Measurements from ENCODE around the gene TBATA.

TBATA gene

DNA sequence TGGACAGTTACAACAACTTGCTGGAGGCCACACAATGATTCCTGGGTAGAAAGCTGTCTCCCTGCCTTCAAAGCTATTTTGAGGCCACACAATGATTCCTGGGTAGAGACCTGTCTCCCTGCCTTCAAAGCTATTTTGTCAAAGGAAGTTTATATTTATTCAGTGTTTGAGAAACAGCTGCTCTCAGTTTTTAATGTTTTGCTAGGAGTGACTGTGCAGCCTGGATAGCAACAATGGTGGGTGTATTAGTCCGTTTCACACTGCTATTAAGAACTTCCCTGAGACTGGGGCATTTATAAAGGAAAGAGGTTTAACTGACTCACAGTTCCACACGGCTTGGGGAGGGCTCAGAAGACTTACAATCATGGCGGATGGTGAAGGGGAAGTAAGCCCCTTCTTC is 26.7 kb upstream of the TBATA start:
- Histone ChIP-seq H3K9ac (ENCODE audit: low read length) (no peak overlapping the region), H4K91ac (ENCODE audit: low read depth, low read length) (no peak overlapping the region), H2BK120ac (ENCODE audit: insufficient read depth, low read length, poor library complexity) (no peak overlapping the region), H3K18ac (ENCODE audit: low read length) (no peak overlapping the region), H3K23ac (ENCODE audit: low read length) (no peak overlapping the region), H3K36me3 (ENCODE audit: control insufficient read depth in 1 of 2, insufficient read depth in 2 of 2, low read length in 2 of 2) (no peaks in the 10 kb centered on the region), H2AFZ (ENCODE audit: insufficient read depth, low read length, poor library complexity) (no peak overlapping the region), H4K8ac (ENCODE audit: low read depth, low read length) (no peak overlapping the region), H3K4me2 (ENCODE audit: low read length) (no peak overlapping the region), H3K4me1 (ENCODE audit: control insufficient read depth in 1 of 2, insufficient read depth in 2 of 2, low read length in 2 of 2) (peaks cover 5 to 10% of the 10 kb centered on the region in 2 experiments), H3K4ac (ENCODE audit: low read depth, low read length) (no peak overlapping the region), H3K4me3 (ENCODE audit: low read depth, low read length) (no peak overlapping the region), H2BK12ac (ENCODE audit: low read length) (no peak overlapping the region), H3K27ac (ENCODE audit: low read depth, low read length) (no peak overlapping the region), H2AK5ac (ENCODE audit: low read length) (no peak overlapping the region), H3K14ac (ENCODE audit: low read length) (no peak overlapping the region), H2BK5ac (ENCODE audit: low read depth, low read length, poor library complexity) (no peak overlapping the region), H3K27me3 (ENCODE audit: insufficient read depth, low read length) (no peaks in the 10 kb centered on the region), H4K12ac (ENCODE audit: low read depth, low read length) (no peak overlapping the region), H3K79me1 (ENCODE audit: low read length) (peaks cover 7% of the 10 kb centered on the region), H3K9me3 (ENCODE audit: insufficient read depth, low read depth, low read length) (peaks cover 2% of the 10 kb centered on the region), H3K79me2 (ENCODE audit: control insufficient read depth, insufficient read depth, low read length, poor library complexity) (peaks cover 4% of the 10 kb centered on the region)
- WGBS (ENCODE audit: extremely low coverage, insufficient coverage, insufficient read length) = no CpG with 5 or more reads among the region's 3 CpGs
- DNase-seq = no peak

- H3K36me3 ChIP-seq (ENCODE audit: control insufficient read depth in 1 of 2, insufficient read depth in 2 of 2, low read length in 2 of 2) = no peaks in the 10 kb centered on the region
- no peak overlapping the region for H4K12ac ChIP-seq (ENCODE audit: low read depth, low read length)
- H2BK5ac ChIP-seq (ENCODE audit: low read depth, low read length, poor library complexity) = no peak overlapping the region
- no peak overlapping the region for H3K9ac ChIP-seq (ENCODE audit: low read length)
- no peak overlapping the region for H2BK12ac ChIP-seq (ENCODE audit: low read length)
- DNase-seq = no peak
- H3K14ac ChIP-seq (ENCODE audit: low read length) = no peak overlapping the region
- no peak overlapping the region for H2AFZ ChIP-seq (ENCODE audit: insufficient read depth, low read length, poor library complexity)
- peaks cover 2% of the 10 kb centered on the region for H3K9me3 ChIP-seq (ENCODE audit: insufficient read depth, low read depth, low read length)
- H3K23ac ChIP-seq (ENCODE audit: low read length) = no peak overlapping the region
- no peak overlapping the region for H3K18ac ChIP-seq (ENCODE audit: low read length)
- H3K4ac ChIP-seq (ENCODE audit: low read depth, low read length) = no peak overlapping the region
- H2BK120ac ChIP-seq (ENCODE audit: insufficient read depth, low read length, poor library complexity) = no peak overlapping the region
- H3K27me3 ChIP-seq (ENCODE audit: insufficient read depth, low read length) = no peaks in the 10 kb centered on the region
- H2AK5ac ChIP-seq (ENCODE audit: low read length) = no peak overlapping the region
- no peak overlapping the region for H3K4me2 ChIP-seq (ENCODE audit: low read length)
- peaks cover 2% of the 10 kb centered on the region for H3K79me2 ChIP-seq (ENCODE audit: control insufficient read depth, insufficient read depth, low read length, poor library complexity)
- peaks cover 2% of the 10 kb centered on the region for H3K79me1 ChIP-seq (ENCODE audit: low read length)
- no peak overlapping the region for H3K4me3 ChIP-seq (ENCODE audit: low read depth, low read length)
- no peak overlapping the region for H4K91ac ChIP-seq (ENCODE audit: low read depth, low read length)
- peaks cover 5 to 10% of the 10 kb centered on the region in 2 experiments for H3K4me1 ChIP-seq (ENCODE audit: control insufficient read depth in 1 of 2, insufficient read depth in 2 of 2, low read length in 2 of 2)
- H3K27ac ChIP-seq (ENCODE audit: low read depth, low read length) = no peak overlapping the region
- no CpG with 5 or more reads among the region's 1 CpG for WGBS (ENCODE audit: extremely low coverage, insufficient coverage, insufficient read length)
- no peak overlapping the region for H4K8ac ChIP-seq (ENCODE audit: low read depth, low read length)
Measured at GRCh38 chr10:70810967-70811366, 25.8 kb upstream of the TBATA start.

- Histone ChIP-seq H2AFZ (ENCODE audit: insufficient read depth, low read length, poor library complexity) (no peak overlapping the region), H3K9ac (ENCODE audit: low read length) (no peak overlapping the region), H3K79me1 (ENCODE audit: low read length) (no peaks in the 10 kb centered on the region), H3K36me3 (ENCODE audit: control insufficient read depth in 1 of 2, insufficient read depth in 2 of 2, low read length in 2 of 2) (no peaks in the 10 kb centered on the region), H3K18ac (ENCODE audit: low read length) (no peak overlapping the region), H3K27me3 (ENCODE audit: insufficient read depth, low read length) (no peaks in the 10 kb centered on the region), H3K14ac (ENCODE audit: low read length) (no peak overlapping the region), H2BK12ac (ENCODE audit: low read length) (no peak overlapping the region), H4K8ac (ENCODE audit: low read depth, low read length) (no peak overlapping the region), H3K4me1 (ENCODE audit: control insufficient read depth in 1 of 2, insufficient read depth in 2 of 2, low read length in 2 of 2) (peaks cover 5 to 10% of the 10 kb centered on the region in 2 experiments), H2AK5ac (ENCODE audit: low read length) (no peak overlapping the region), H3K4ac (ENCODE audit: low read depth, low read length) (no peak overlapping the region), H3K79me2 (ENCODE audit: control insufficient read depth, insufficient read depth, low read length, poor library complexity) (no peaks in the 10 kb centered on the region), H3K9me3 (ENCODE audit: insufficient read depth, low read depth, low read length) (peaks cover 2% of the 10 kb centered on the region), H3K27ac (ENCODE audit: low read depth, low read length) (no peak overlapping the region), H3K23ac (ENCODE audit: low read length) (no peak overlapping the region), H2BK120ac (ENCODE audit: insufficient read depth, low read length, poor library complexity) (no peak overlapping the region), H3K4me2 (ENCODE audit: low read length) (no peak overlapping the region), H4K12ac (ENCODE audit: low read depth, low read length) (no peak overlapping the region), H2BK5ac (ENCODE audit: low read depth, low read length, poor library complexity) (no peak overlapping the region), H4K91ac (ENCODE audit: low read depth, low read length) (no peak overlapping the region), H3K4me3 (ENCODE audit: low read depth, low read length) (no peak overlapping the region)
- WGBS (ENCODE audit: extremely low coverage, insufficient coverage, insufficient read length) = no CpG with 5 or more reads among the region's 2 CpGs
- no peak for DNase-seq
Measured at GRCh38 chr10:70809726-70810125, 24.5 kb upstream of the TBATA start.

GRCh38 chr10:70809011-70809611 is 23.9 kb upstream of the TBATA start:
- H3K4ac ChIP-seq (ENCODE audit: low read depth, low read length) = no peak overlapping the region
- no peak overlapping the region for H2BK120ac ChIP-seq (ENCODE audit: insufficient read depth, low read length, poor library complexity)
- H4K91ac ChIP-seq (ENCODE audit: low read depth, low read length) = no peak overlapping the region
- peaks cover 2% of the 10 kb centered on the region for H3K9me3 ChIP-seq (ENCODE audit: insufficient read depth, low read depth, low read length)
- peaks cover 5 to 10% of the 10 kb centered on the region in 2 experiments for H3K4me1 ChIP-seq (ENCODE audit: control insufficient read depth in 1 of 2, insufficient read depth in 2 of 2, low read length in 2 of 2)
- no peak overlapping the region for H2AK5ac ChIP-seq (ENCODE audit: low read length)
- H3K4me2 ChIP-seq (ENCODE audit: low read length) = no peak overlapping the region
- no peaks in the 10 kb centered on the region for H3K27me3 ChIP-seq (ENCODE audit: insufficient read depth, low read length)
- no peak overlapping the region for H3K14ac ChIP-seq (ENCODE audit: low read length)
- H3K79me2 ChIP-seq (ENCODE audit: control insufficient read depth, insufficient read depth, low read length, poor library complexity) = no peaks in the 10 kb centered on the region
- no peak overlapping the region for H3K4me3 ChIP-seq (ENCODE audit: low read depth, low read length)
- H3K27ac ChIP-seq (ENCODE audit: low read depth, low read length) = no peak overlapping the region
- no peak overlapping the region for H2AFZ ChIP-seq (ENCODE audit: insufficient read depth, low read length, poor library complexity)
- H3K36me3 ChIP-seq (ENCODE audit: control insufficient read depth in 1 of 2, insufficient read depth in 2 of 2, low read length in 2 of 2) = no peaks in the 10 kb centered on the region
- no peak overlapping the region for H3K23ac ChIP-seq (ENCODE audit: low read length)
- no peak overlapping the region for H2BK5ac ChIP-seq (ENCODE audit: low read depth, low read length, poor library complexity)
- no peak overlapping the region for H3K18ac ChIP-seq (ENCODE audit: low read length)
- no peak overlapping the region for H3K9ac ChIP-seq (ENCODE audit: low read length)
- no peak overlapping the region for H4K8ac ChIP-seq (ENCODE audit: low read depth, low read length)
- H4K12ac ChIP-seq (ENCODE audit: low read depth, low read length) = no peak overlapping the region
- WGBS (ENCODE audit: extremely low coverage, insufficient coverage, insufficient read length) = no CpG with 5 or more reads among the region's 6 CpGs
- no peak for DNase-seq
- no peak overlapping the region for H2BK12ac ChIP-seq (ENCODE audit: low read length)
- H3K79me1 ChIP-seq (ENCODE audit: low read length) = no peaks in the 10 kb centered on the region

Measured in trophoblast cell (in vitro differentiated cells and primary cell).